IMR-90 (cell line): Measurements from ENCODE around the gene SRRM3. TPM values are rescaled to one million over a fixed set of nuclear protein-coding genes. Genes with fewer than 3 reads are reported as not detected.

Source experiments
- ATAC-seq: fragments of 200-7000 bp; cut with Tn5 transposase; 2 replicates; pipeline ENCODE4 v1.9.1; 2020; ENCODE audit warnings: low read depth, mild to moderate bottlenecking, moderate library complexity
- BruUV-seq: library from RNA; stranded (reverse); fragments of 400-500 nt; replicated peaks from 2 replicates; lab custom pipeline; 2021; lab: Mats Ljungman, UMichigan
- CTCF ChIA-PET: fragments of 300-600 bp; formaldehyde crosslinking; extraction: SDS; loops from one replicate; lab custom pipeline; 2021; ENCODE audit warnings: antibody characterized with exemption; lab: Yijun Ruan, JAX
- POLR2A ChIA-PET: fragments of 300-600 bp; sonication (Branson Sonifier 250); formaldehyde crosslinking; loops from one replicate; lab custom pipeline; 2022; ENCODE audit warnings: antibody characterized with exemption; ENCODE audit not compliant: unreplicated experiment; lab: Charles Lee
- DNase-seq: peaks from one replicate; pipeline ENCODE4 v3.0.0; 2013
- H2AFZ ChIP-seq: replicated peaks from 2 replicates; pipeline ENCODE3; 2013; ENCODE audit warnings: low read length, mild to moderate bottlenecking; ENCODE audit not compliant: poor library complexity
- H2AK5ac ChIP-seq: 2 replicates; pipeline ENCODE4 v1.6.1; 2013; ENCODE audit warnings: low read depth, low read length, inconsistent platforms
- H2AK9ac ChIP-seq: replicated peaks from 2 replicates; pipeline ENCODE3; 2013; ENCODE audit warnings: mild to moderate bottlenecking, low read depth, low read length, moderate library complexity; ENCODE audit not compliant: poor library complexity
- H2BK120ac ChIP-seq: 2 replicates; pipeline ENCODE4 v1.6.1; 2013; ENCODE audit warnings: low read depth, low read length, inconsistent platforms
- H2BK15ac ChIP-seq: 3 replicates; pipeline ENCODE4 v1.6.1; 2013; ENCODE audit warnings: low read depth, low read length, inconsistent platforms
- H2BK20ac ChIP-seq: 2 replicates; pipeline ENCODE4 v1.6.1; 2013; ENCODE audit warnings: low read depth, mild to moderate bottlenecking, inconsistent platforms, low read length, moderate library complexity
- H2BK5ac ChIP-seq: 2 replicates; pipeline ENCODE4 v1.6.1; 2013; ENCODE audit warnings: mild to moderate bottlenecking, low read depth, low read length, inconsistent platforms; ENCODE audit not compliant: poor library complexity, severe bottlenecking
- H3K14ac ChIP-seq: replicated peaks from 2 replicates; pipeline ENCODE4 v1.6.1; 2013; ENCODE audit warnings: low read depth, low read length, inconsistent platforms
- H3K18ac ChIP-seq: 2 replicates; pipeline ENCODE4 v1.6.1; 2013; ENCODE audit warnings: low read depth, low read length, control low read depth
- H3K23ac ChIP-seq: 2 replicates; pipeline ENCODE4 v1.6.1; 2013; ENCODE audit warnings: low read depth, low read length, inconsistent platforms
- H3K27ac ChIP-seq: 2 replicates; pipeline ENCODE4 v1.5.1; 2013; ENCODE audit warnings: mild to moderate bottlenecking, control low read depth, low read length; ENCODE audit not compliant: insufficient read depth
- H3K27me3 ChIP-seq: 2 replicates; pipeline ENCODE4 v1.6.1; 2013; ENCODE audit warnings: low read length; ENCODE audit not compliant: control insufficient read depth, insufficient read depth
- H3K36me3 ChIP-seq: 2 replicates; pipeline ENCODE4 v1.6.1; 2013; ENCODE audit warnings: low read length, mixed read lengths; ENCODE audit not compliant: control insufficient read depth, insufficient read depth
- H3K4ac ChIP-seq: 2 replicates; pipeline ENCODE4 v1.6.1; 2013; ENCODE audit warnings: low read depth, low read length, inconsistent platforms
- H3K4me1 ChIP-seq: 2 replicates; pipeline ENCODE4 v1.6.1; 2013; ENCODE audit warnings: low read length, mixed read lengths; ENCODE audit not compliant: control insufficient read depth, insufficient read depth
- H3K4me2 ChIP-seq: 2 replicates; pipeline ENCODE4 v1.6.1; 2013; ENCODE audit warnings: low read depth, mild to moderate bottlenecking, control low read depth, low read length, moderate library complexity
- H3K4me3 ChIP-seq: 2 replicates; pipeline ENCODE4 v1.5.1; 2013; ENCODE audit warnings: low read depth, mild to moderate bottlenecking, control low read depth, low read length, moderate library complexity; ENCODE audit not compliant: insufficient read depth
- H3K56ac ChIP-seq: 2 replicates; pipeline ENCODE4 v1.6.1; 2013; ENCODE audit warnings: low read length, inconsistent platforms; ENCODE audit not compliant: insufficient read depth; ENCODE audit errors: extremely low read depth
- H3K79me1 ChIP-seq, 2 experiments: 2 replicates each; pipeline ENCODE4 v1.6.1; 2013; ENCODE audit warnings: low read length in 2 of 2, inconsistent platforms in 1 of 2, low read depth in 1 of 2
- H3K9ac ChIP-seq: 2 replicates; pipeline ENCODE4 v1.6.1; 2013; ENCODE audit warnings: low read depth, low read length, control low read depth
- H3K9me1 ChIP-seq: 2 replicates; pipeline ENCODE4 v1.6.1; 2013; ENCODE audit warnings: low read length, inconsistent platforms; ENCODE audit not compliant: insufficient read depth
- H3K9me3 ChIP-seq: 2 replicates; pipeline ENCODE4 v1.6.1; 2013; ENCODE audit warnings: low read length; ENCODE audit not compliant: control insufficient read depth, insufficient read depth
- H4K20me1 ChIP-seq: 2 replicates; pipeline ENCODE4 v1.6.1; 2013; ENCODE audit warnings: low read length, inconsistent platforms; ENCODE audit not compliant: insufficient read depth
- H4K5ac ChIP-seq: 2 replicates; pipeline ENCODE4 v1.6.1; 2013; ENCODE audit warnings: mild to moderate bottlenecking, low read depth, low read length, control low read depth
- H4K8ac ChIP-seq, 2 experiments: 2 replicates each; pipeline ENCODE4 v1.6.1; 2013; ENCODE audit warnings: low read depth in 2 of 2, low read length in 2 of 2, control low read depth in 1 of 2, inconsistent platforms in 1 of 2
- H4K91ac ChIP-seq: 2 replicates; pipeline ENCODE4 v1.6.1; 2013; ENCODE audit warnings: low read depth, low read length, inconsistent platforms; ENCODE audit not compliant: insufficient read depth
- BHLHE40 ChIP-seq: fragments of 150-350 bp; IDR thresholded peaks from 2 replicates; pipeline ENCODE4 v1.6.1; 2016; ENCODE audit warnings: mild to moderate bottlenecking, low read depth, low read length
- CEBPB ChIP-seq: IDR thresholded peaks from 2 replicates; pipeline ENCODE4 v1.6.1; 2012; ENCODE audit warnings: low read depth, low read length, improper control_type of control experiment
- CHD1 ChIP-seq: IDR thresholded peaks from 2 replicates; pipeline ENCODE4 v1.6.1; 2012; ENCODE audit warnings: low read depth, low read length, improper control_type of control experiment
- FOS ChIP-seq: fragments of 150-350 bp; IDR thresholded peaks from 2 replicates; pipeline ENCODE4 v1.6.1; 2016; ENCODE audit warnings: low read depth, low read length
- MAFK ChIP-seq: IDR thresholded peaks from 2 replicates; pipeline ENCODE4 v1.6.1; 2012; ENCODE audit warnings: low read depth, low read length, improper control_type of control experiment
- MAZ ChIP-seq: IDR thresholded peaks from 2 replicates; pipeline ENCODE4 v1.6.1; 2012; ENCODE audit warnings: low read depth, mild to moderate bottlenecking, low read length, improper control_type of control experiment, moderate library complexity, borderline replicate concordance
- MXI1 ChIP-seq: IDR thresholded peaks from 2 replicates; pipeline ENCODE4 v1.6.1; 2012; ENCODE audit warnings: low read depth, mild to moderate bottlenecking, low read length, moderate library complexity, borderline replicate concordance
- NFE2L2 ChIP-seq: fragments of 150-350 bp; IDR thresholded peaks from 2 replicates; pipeline ENCODE4 v1.6.1; 2016; ENCODE audit warnings: low read depth, mild to moderate bottlenecking, low read length
- POLR2A ChIP-seq: IDR thresholded peaks from 2 replicates; pipeline ENCODE4 v1.6.1; 2012; ENCODE audit warnings: mild to moderate bottlenecking, low read depth, low read length
- RAD21 ChIP-seq: IDR thresholded peaks from 2 replicates; pipeline ENCODE4 v1.6.1; 2012; ENCODE audit warnings: low read length, improper control_type of control experiment
- RCOR1 ChIP-seq: IDR thresholded peaks from 2 replicates; pipeline ENCODE4 v1.6.1; 2012; ENCODE audit warnings: mild to moderate bottlenecking, low read length, improper control_type of control experiment; ENCODE audit not compliant: insufficient replicate concordance
- RFX5 ChIP-seq: IDR thresholded peaks from 2 replicates; pipeline ENCODE4 v1.8.0; 2012; ENCODE audit warnings: low read depth, mild to moderate bottlenecking, low read length, moderate library complexity
- SMC3 ChIP-seq: fragments of 150-350 bp; IDR thresholded peaks from 2 replicates; pipeline ENCODE4 v1.6.1; 2016; ENCODE audit warnings: low read depth, mild to moderate bottlenecking, antibody characterized with exemption, low read length, moderate library complexity
- WGBS, 2 experiments: methylation state at CpG; one replicate each; pipeline versions ENCODE4 v1.1.5 to v1.1.7; 2013; ENCODE audit warnings: missing lambda C conversion rate in 2 of 2; ENCODE audit not compliant: insufficient read length in 1 of 2; ENCODE audit errors: extremely low coverage in 2 of 2; 5-methylcytosine and 5-hydroxymethylcytosine counted together
- dilution Hi-C: fragments of 300-500 bp; cut with HindIII; formaldehyde crosslinking; loops from one replicate; pipeline ENCODE4 v1.14.3; 2018; ENCODE audit warnings: low sequenced_read_pairs; ENCODE audit not compliant: unreplicated experiment
- in situ Hi-C: fragments of 300-500 bp; cut with MboI; formaldehyde crosslinking; loops from 3 replicates; pipeline ENCODE4 v1.14.3; 2019; ENCODE audit warnings: low sequenced_read_pairs, inconsistent platforms, mixed read lengths
- intact Hi-C: fragments of 100-400 bp; cut with micrococcal nuclease; formaldehyde crosslinking; loops from 2 replicates; pipeline ENCODE4 v1.10.0; 2022
- polyA plus RNA-seq, 3 experiments: library from polyadenylated mRNA; depleted of rRNA; stranded (reverse); fragments of >200 nt; gene quantifications; 2 replicates each; pipeline ENCODE4 v1.2.3, GENCODE V29; 2012; ENCODE audit warnings: low replicate concordance in 1 of 3
- total RNA-seq: library from RNA; depleted of rRNA; stranded (reverse); fragments of >200 nt; gene quantifications from 2 replicates; pipeline ENCODE4 v1.2.3, GENCODE V29; 2012
- TF ChIP-seq, protein P1 (sequence below): fragments of 150-350 bp; IDR thresholded peaks from 2 replicates; pipeline ENCODE4 v1.6.1; 2017; ENCODE audit warnings: mild to moderate bottlenecking, antibody characterized with exemption, low read length, low read depth
- TF ChIP-seq, protein P2 (sequence below): conservative IDR thresholded peaks from 2 replicates; pipeline ENCODE4 v1.5.1; 2012; ENCODE audit warnings: mild to moderate bottlenecking, low read depth, low read length, improper control_type of control experiment
- TF ChIP-seq, protein P3 (sequence below): fragments of 150-350 bp; IDR thresholded peaks from 2 replicates; pipeline ENCODE4 v1.6.1; 2016; ENCODE audit warnings: low read depth, mild to moderate bottlenecking, low read length, moderate library complexity, borderline replicate concordance

Gene SRRM3
- total and polyA plus RNA-seq, 2 of the 4 experiments (the other 2 are of a cell fraction) = 0.18 to 2.5 TPM

DNA sequence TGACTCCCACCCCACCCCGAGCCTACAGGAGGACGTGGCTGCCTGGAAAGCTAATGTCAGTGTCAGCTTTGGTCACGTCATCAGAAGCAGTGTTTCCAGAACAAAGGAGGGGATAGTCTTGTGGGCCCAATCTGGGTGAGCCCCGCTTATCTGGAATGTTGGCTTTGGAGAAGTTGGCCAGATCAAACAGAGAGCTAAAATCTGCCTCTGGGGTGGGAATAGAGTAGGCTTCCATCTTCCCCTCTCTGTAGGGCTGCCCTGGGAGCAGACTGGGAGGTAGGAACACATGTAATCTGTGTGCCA is 32.5 kb downstream of the SRRM3 start:
- Histone ChIP-seq H3K9me3 (no peaks in the 10 kb centered on the region), H4K5ac (no peak overlapping the region), H3K79me1 (no peaks in the 10 kb centered on the region), H3K23ac (no peak overlapping the region), H2AFZ (no peak overlapping the region), H2BK15ac (no peak overlapping the region), H3K27me3 (peaks cover 34% of the 10 kb centered on the region), H3K4me1 (no peaks in the 10 kb centered on the region), H3K9me1 (no peaks in the 10 kb centered on the region), H3K18ac (no peak overlapping the region), H2AK5ac (no peak overlapping the region), H3K4ac (no peak overlapping the region), H2AK9ac (no peak overlapping the region), H3K14ac (no peak overlapping the region), H2BK20ac (no peak overlapping the region), H3K4me2 (no peak overlapping the region), H2BK120ac (no peak overlapping the region), H3K4me3 (no peak overlapping the region), H4K91ac (no peak overlapping the region), H3K27ac (no peak overlapping the region), H4K20me1 (no peaks in the 10 kb centered on the region), H4K8ac (no peak overlapping the region), H3K9ac (no peak overlapping the region), H2BK5ac (no peak overlapping the region), H3K56ac (no peak overlapping the region), H3K36me3 (no peaks in the 10 kb centered on the region)
- no TSS peak for BruUV-seq
- no peak for DNase-seq
- dilution Hi-C loops (no loop called here), in situ Hi-C loops (no loop called here), intact Hi-C loops (no loop called here)
- POLR2A ChIA-PET = no interaction called here
- WGBS, 2 experiments = no CpG with 5 or more reads among the region's 4 CpGs
- CTCF ChIA-PET = no interaction called here
- TF ChIP-seq RCOR1 = no peak
- TF ChIP-seq RAD21 = no peak
- TF ChIP-seq, protein P1, sequence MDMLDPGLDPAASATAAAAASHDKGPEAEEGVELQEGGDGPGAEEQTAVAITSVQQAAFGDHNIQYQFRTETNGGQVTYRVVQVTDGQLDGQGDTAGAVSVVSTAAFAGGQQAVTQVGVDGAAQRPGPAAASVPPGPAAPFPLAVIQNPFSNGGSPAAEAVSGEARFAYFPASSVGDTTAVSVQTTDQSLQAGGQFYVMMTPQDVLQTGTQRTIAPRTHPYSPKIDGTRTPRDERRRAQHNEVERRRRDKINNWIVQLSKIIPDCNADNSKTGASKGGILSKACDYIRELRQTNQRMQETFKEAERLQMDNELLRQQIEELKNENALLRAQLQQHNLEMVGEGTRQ = no peak
- no peak for TF ChIP-seq NFE2L2
- TF ChIP-seq BHLHE40 = no peak
- no peak for TF ChIP-seq FOS
- no peak for TF ChIP-seq MAZ
- TF ChIP-seq RFX5 = no peak
- no peak for TF ChIP-seq POLR2A
- no peak for TF ChIP-seq CHD1
- TF ChIP-seq, protein P2, sequence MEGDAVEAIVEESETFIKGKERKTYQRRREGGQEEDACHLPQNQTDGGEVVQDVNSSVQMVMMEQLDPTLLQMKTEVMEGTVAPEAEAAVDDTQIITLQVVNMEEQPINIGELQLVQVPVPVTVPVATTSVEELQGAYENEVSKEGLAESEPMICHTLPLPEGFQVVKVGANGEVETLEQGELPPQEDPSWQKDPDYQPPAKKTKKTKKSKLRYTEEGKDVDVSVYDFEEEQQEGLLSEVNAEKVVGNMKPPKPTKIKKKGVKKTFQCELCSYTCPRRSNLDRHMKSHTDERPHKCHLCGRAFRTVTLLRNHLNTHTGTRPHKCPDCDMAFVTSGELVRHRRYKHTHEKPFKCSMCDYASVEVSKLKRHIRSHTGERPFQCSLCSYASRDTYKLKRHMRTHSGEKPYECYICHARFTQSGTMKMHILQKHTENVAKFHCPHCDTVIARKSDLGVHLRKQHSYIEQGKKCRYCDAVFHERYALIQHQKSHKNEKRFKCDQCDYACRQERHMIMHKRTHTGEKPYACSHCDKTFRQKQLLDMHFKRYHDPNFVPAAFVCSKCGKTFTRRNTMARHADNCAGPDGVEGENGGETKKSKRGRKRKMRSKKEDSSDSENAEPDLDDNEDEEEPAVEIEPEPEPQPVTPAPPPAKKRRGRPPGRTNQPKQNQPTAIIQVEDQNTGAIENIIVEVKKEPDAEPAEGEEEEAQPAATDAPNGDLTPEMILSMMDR = no peak
- TF ChIP-seq SMC3 = no peak
- no peak for TF ChIP-seq MAFK
- no peak for TF ChIP-seq MXI1
- TF ChIP-seq, protein P3, sequence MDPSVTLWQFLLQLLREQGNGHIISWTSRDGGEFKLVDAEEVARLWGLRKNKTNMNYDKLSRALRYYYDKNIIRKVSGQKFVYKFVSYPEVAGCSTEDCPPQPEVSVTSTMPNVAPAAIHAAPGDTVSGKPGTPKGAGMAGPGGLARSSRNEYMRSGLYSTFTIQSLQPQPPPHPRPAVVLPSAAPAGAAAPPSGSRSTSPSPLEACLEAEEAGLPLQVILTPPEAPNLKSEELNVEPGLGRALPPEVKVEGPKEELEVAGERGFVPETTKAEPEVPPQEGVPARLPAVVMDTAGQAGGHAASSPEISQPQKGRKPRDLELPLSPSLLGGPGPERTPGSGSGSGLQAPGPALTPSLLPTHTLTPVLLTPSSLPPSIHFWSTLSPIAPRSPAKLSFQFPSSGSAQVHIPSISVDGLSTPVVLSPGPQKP = no peak
- no peak for TF ChIP-seq CEBPB
- ATAC-seq = no peak
